ENCODE measurements around the gene SLC22A5.

Gene SLC22A5

DNA sequence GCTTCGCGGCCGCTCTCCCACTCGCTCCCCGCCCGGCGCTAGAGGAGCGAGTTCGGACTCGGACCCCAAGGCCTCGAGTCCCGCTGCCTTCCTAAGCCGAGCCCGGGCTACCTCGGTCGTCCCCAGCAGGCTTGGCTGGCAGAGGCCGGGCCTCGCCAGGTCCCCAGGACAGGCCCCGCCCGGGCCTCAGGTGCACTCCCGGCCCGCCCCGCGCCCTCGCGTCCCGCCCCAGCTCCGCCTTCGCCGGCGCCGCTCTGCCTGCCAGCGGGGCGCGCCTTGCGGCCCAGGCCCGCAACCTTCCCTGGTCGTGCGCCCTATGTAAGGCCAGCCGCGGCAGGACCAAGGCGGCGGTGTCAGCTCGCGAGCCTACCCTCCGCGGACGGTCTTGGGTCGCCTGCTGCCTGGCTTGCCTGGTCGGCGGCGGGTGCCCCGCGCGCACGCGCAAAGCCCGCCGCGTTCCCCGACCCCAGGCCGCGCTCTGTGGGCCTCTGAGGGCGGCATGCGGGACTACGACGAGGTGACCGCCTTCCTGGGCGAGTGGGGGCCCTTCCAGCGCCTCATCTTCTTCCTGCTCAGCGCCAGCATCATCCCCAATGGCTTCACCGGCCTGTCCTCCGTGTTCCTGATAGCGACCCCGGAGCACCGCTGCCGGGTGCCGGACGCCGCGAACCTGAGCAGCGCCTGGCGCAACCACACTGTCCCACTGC is at the start of gene SLC22A5:
Gene SLC22A5 (plus strand): TSS at position 237 of the 707 bp plus-strand sequence. CDS start 263 bp downstream, at position 500.
- DNase-seq: no peak

- DNase-seq: no peak
Observed at GRCh38 chr5:132319975-132320374, 49.5 kb upstream of the SLC22A5 start.

- DNase-seq: no peak
Observed at GRCh38 chr5:132321109-132321721, 48.3 kb upstream of the SLC22A5 start.

DNA sequence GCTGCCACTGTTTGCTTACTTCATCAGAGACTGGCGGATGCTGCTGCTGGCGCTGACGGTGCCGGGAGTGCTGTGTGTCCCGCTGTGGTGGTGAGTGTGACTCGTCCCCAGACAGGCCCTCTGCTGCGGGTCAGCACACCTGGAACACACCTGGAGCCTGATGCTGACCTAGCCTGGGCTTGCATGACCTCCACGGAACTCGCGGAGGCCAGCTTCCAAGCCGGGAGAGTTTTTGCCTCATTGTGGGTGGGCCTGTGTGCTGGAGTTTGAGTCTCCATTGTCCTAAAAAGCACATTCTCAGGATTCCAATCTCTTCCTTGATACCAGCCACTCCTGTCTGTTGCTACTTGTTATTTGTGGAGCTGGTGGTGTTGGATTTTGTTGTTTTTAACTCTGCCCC is 47.2 kb upstream of the SLC22A5 start:
- DNase-seq: no peak

DNA sequence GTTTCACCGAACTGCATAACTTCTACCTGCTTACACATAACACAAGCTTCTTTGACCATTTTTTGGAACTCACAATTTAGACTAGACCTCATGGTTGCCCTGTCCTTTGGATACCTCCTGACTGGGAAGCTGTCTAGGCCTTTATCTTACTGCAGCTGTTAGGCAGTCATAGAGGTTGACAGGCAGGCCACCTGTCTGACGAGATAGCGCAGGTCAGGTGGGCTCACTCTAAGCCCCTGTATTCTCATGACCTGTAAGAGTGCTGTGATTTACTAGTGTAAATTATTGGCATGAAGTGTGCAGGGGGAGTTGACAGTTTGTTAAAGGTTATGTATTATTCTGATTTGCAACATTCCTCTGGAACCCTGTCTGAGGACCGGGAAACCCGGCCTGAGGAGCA is 46.3 kb upstream of the SLC22A5 start:
- no peak for DNase-seq

DNA sequence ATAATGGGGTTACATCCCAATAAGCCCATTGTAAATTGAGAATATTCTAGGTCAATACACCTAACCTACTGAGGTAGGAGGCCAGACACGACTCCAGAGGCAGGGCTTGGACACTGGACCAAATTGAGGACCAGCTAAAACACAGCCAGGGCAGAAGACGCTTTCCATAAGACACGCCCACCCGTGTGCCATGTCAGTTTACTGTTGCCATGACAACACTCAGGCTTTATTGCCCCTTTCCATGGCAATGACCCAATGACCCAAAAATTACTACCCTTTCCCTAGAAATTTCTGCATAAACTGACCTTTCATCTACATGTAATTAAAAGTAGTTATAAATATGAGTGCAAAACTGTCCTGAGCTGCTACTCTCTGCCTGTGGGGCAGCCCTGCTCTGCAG is 43.8 kb upstream of the SLC22A5 start:
- no peak for DNase-seq

GRCh38 chr5:132327252-132327955 is 42.1 kb upstream of the SLC22A5 start:
- DNase-seq: no peak

- no peak for DNase-seq
Observed at GRCh38 chr5:132334812-132335211, 34.7 kb upstream of the SLC22A5 start.

GRCh38 chr5:132335402-132335801 is 34.1 kb upstream of the SLC22A5 start:
- no peak for DNase-seq

DNA sequence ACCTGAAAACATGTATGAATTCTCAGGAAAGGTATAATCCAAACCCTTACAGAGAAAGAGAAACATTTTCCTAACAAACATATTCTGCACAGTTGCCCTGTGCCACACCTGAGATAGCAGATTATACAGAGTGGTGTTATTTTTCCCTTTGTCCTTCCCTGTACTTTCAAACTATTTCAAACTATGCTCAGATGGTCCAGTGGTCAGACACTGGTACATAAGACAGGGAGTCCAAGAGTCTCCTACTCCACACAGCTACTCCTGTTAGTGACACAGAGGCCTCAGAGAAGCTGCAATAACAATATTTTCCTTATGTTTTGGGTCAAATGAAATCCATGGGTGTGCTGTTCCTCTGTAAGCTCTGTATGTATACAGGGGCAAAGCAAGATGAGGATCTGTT is 30.0 kb upstream of the SLC22A5 start:
- no peak for DNase-seq

DNA sequence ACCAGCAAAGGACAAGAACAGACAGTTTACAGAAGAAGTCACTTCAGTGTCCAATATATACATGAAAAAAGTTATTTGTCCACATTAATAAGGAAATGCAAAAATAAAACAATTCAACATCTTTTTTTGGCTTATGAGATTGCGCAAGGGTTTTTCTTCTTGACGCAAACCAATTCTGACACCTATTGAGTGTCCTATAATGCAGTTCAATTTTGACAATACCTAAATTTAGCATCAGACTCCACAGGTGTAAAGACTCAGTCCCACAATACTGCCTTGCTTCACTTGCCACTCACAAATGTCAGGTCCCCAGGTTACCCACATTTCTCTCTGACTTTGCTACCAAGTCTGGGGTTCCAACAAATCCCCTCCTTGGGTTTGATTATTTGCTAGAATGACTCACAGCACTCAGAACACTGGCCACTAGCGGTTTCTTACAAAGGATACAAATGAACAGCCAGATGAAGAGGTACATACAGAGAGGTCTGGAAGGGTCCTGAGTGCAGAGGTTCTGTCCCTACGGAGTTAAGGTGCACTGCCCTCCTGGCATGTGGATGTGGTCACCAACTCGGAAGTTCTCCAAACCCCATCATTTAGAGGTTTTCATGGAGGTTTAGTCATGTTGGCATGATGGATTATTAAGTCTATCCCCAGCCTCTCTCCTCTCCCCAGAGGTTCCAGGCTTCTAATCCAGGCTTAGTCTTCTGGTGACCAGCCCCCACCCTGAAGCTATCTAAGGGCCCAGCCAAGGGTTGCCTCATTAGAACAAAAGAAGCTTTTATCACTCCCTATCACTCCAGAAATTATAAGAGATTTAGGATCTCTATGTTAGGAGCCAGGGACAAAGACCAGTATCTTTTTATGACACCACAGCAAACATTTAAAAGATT is 27.0 kb upstream of the SLC22A5 start:
- DNase-seq: no peak

GRCh38 chr5:132344775-132345514 is 24.6 kb upstream of the SLC22A5 start:
- DNase-seq: no peak

DNA sequence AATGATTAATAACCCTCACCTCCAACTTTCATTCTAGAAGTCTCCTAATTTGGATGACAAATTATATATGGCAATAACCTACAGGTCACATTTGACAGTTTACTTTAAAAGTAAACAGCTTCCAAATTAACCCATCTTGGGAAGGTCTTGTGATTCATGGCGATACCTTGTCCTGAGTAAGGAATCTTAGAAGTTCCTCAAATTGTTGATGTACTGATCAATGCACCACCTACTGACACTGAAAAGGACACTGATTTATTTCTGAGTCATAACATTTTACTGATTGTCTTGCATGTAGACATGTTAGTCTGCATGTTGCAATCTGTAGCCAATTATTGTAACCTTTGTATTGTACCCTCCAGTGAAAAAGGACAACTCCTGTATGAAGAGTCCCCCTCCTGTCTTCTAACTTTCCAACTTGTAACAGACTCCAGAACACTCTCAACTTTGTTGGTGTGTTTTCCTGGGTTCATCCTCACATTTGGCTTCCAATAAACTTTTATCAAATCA is 16.0 kb upstream of the SLC22A5 start:
- no peak for DNase-seq

- DNase-seq: no peak
Observed at GRCh38 chr5:132354381-132355139, 14.9 kb upstream of the SLC22A5 start.

GRCh38 chr5:132355140-132355765 is 14.3 kb upstream of the SLC22A5 start:
- no peak for DNase-seq

- DNase-seq: no peak
Observed at GRCh38 chr5:132358775-132359174, 10.7 kb upstream of the SLC22A5 start.

DNA sequence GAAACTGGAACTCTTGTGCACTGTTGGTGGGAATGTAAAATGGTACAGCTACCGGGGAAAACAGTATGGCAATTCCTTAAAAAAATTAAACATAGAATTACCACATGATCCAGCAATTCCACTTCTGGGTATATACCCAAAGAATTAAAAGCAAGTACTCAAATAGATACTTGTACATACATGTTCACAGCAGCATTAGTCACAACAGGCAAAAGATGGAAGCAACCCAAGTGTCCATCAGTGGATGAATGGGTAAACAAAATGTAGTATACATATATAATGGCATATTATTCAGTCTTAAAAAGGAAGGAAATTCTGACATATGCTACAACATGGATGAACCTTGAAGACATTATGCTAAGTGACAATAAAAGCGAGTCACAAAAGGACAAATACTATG is 7.4 kb upstream of the SLC22A5 start:
- DNase-seq: no peak

DNA sequence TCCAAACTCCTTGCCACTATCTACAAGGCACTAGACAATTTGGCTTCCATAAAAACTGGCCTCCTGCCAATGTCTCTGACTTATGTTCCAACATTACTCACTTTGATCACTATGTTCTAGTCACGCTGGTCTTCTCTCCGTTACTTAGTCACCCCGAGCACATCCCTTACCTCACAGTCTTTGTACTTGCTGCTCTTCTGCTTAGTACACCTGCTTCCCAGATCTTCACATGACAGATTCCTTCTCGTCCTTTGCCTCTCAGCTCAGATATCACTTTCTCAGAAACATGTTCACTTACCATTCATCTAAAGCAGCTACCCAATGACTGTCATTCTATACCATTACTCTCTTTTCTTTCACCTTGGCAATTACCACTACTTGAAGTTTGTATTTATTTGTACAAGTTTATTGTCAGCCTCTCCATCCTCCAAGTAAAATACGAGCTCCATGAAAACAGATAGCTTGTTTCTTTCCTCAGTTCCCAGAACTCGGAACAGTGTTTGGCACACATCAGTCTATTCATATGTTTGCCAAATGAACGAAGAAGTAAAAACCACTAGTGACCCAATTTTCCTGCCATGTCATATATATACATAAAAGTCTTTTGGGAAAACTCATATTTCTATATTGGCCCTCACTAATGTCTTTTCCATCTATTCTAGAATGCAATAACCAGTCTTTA is 5.9 kb upstream of the SLC22A5 start:
- DNase-seq: peak; percentile 76

- no peak for DNase-seq
Observed at GRCh38 chr5:132364319-132364718, 5.2 kb upstream of the SLC22A5 start.

DNA sequence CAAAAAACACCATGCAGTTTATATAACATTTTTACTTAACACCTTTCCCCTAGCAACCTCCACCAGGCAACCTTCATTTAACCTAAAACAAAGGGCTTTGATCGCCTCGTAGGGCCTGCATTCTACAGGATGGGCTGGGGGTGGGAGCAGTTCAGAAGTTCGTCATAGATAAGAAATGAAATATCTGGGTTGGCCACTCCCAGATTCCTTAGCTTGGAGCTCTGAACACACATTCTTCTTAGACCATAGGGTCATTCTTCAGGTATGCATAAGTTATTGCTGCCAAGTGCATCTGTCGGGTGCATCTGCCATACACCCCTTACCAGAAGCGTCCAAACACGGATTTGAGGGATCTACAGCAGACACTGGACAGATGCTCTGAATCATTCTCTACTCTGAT is 4.3 kb upstream of the SLC22A5 start:
- DNase-seq: no peak

Data from amniotic stem cell (primary cell).